B cell (primary cell): Measurements from ENCODE around the gene TAS1R1. TPM values are rescaled to one million over a fixed set of nuclear protein-coding genes. Genes with fewer than 3 reads are reported as not detected.
A peak's percentile ranks its signal among the peaks of the same experiment; 100 is the strongest.

Source experiments
- ATAC-seq: fragments of 200-7000 bp; cut with Tn5 transposase; one replicate; pipeline ENCODE4 v1.10.0; 2021; ENCODE audit warnings: low read depth, mild to moderate bottlenecking, moderate number of reproducible peaks, moderate library complexity
- CTCF ChIA-PET: fragments of 350-600 bp; sonication (Branson Sonifier 250); formaldehyde crosslinking; loops from one replicate; lab custom pipeline; 2021; ENCODE audit warnings: antibody characterized with exemption, inconsistent platforms; lab: Charles Lee
- POLR2A ChIA-PET: fragments of 350-600 bp; sonication (Branson Sonifier 250); formaldehyde crosslinking; loops from one replicate; lab custom pipeline; 2021; ENCODE audit warnings: antibody characterized with exemption; lab: Charles Lee
- DNase-seq: peaks from one replicate; pipeline ENCODE4 v3.0.0; 2013
- H2AFZ ChIP-seq: 2 replicates; pipeline ENCODE4 v1.6.1; 2012; ENCODE audit warnings: mild to moderate bottlenecking, low read depth, low read length; ENCODE audit not compliant: insufficient read depth, poor library complexity, severe bottlenecking
- H3K27ac ChIP-seq, 2 donors: 1 replicate in 1 of 2; 2 replicates in 1 of 2; pipeline ENCODE4 v1.5.1; 2012 to 2013; ENCODE audit warnings: low read length in 2 of 2, mild to moderate bottlenecking in 2 of 2, moderate library complexity in 1 of 2
- H3K27me3 ChIP-seq, 4 experiments: fragments of 200-600 bp in 1 of 4; sonication (generic) in 1 of 4; replicated peaks in 1 of 4; 1 replicate in 2 of 4; 2 replicates in 2 of 4; pipeline versions ENCODE4 v1.6.1 to v1.7.0; 2013 to 2016; ENCODE audit warnings: low read length in 3 of 4, mild to moderate bottlenecking in 2 of 4, mixed read lengths in 1 of 4, moderate library complexity in 1 of 4; ENCODE audit not compliant: insufficient read depth in 4 of 4, control insufficient read depth in 3 of 4; ENCODE audit errors: control extremely low read depth in 1 of 4
- H3K36me3 ChIP-seq, 2 experiments: replicated peaks in 1 of 2; 1 replicate in 1 of 2; 2 replicates in 1 of 2; pipeline versions ENCODE4 v1.6.1 to v1.7.1; 2013; ENCODE audit warnings: low read length in 1 of 2; ENCODE audit not compliant: insufficient read depth in 2 of 2, control insufficient read depth in 1 of 2; ENCODE audit errors: control extremely low read depth in 1 of 2, extremely low read depth in 1 of 2
- H3K4me1 ChIP-seq, 2 donors: fragments of 200-600 bp in 1 of 2; sonication (generic) in 1 of 2; 1 replicate in 1 of 2; 2 replicates in 1 of 2; pipeline versions ENCODE4 v1.5.1 to v1.6.1; 2013 to 2017; ENCODE audit warnings: low read length in 2 of 2; ENCODE audit not compliant: control insufficient read depth in 2 of 2, insufficient read depth in 2 of 2
- H3K4me2 ChIP-seq: replicated peaks from 2 replicates; pipeline ENCODE3; 2012; ENCODE audit warnings: mild to moderate bottlenecking, low read depth, low read length; ENCODE audit not compliant: poor library complexity, severe bottlenecking
- H3K4me3 ChIP-seq, 5 experiments: fragments of 200-600 bp in 1 of 5; sonication (generic) in 1 of 5; 1 replicate in 3 of 5; 2 replicates in 2 of 5; pipeline versions ENCODE4 v1.5.1 to v1.7.0; 2011 to 2016; ENCODE audit warnings: low read length in 4 of 5, mild to moderate bottlenecking in 4 of 5, low read depth in 2 of 5, control low read depth in 1 of 5, moderate library complexity in 1 of 5; ENCODE audit not compliant: insufficient read depth in 1 of 5; ENCODE audit errors: control extremely low read depth in 1 of 5, extremely low read depth in 1 of 5
- H3K79me2 ChIP-seq: fragments of 200-600 bp; sonication (generic); one replicate; pipeline ENCODE4 v1.6.0; 2016; ENCODE audit warnings: low read length; ENCODE audit not compliant: control insufficient read depth, insufficient read depth
- H3K9ac ChIP-seq: fragments of 200-600 bp; sonication (generic); 2 replicates; pipeline ENCODE4 v1.6.1; 2017; ENCODE audit warnings: mild to moderate bottlenecking, low read length, moderate library complexity
- H3K9me3 ChIP-seq, 3 donors: one replicate each; pipeline versions ENCODE4 v1.6.1 to v1.7.1; 2013; ENCODE audit warnings: low read length in 2 of 3; ENCODE audit not compliant: control insufficient read depth in 2 of 3, insufficient read depth in 1 of 3; ENCODE audit errors: control extremely low read depth in 1 of 3
- H4K20me1 ChIP-seq: 2 replicates; pipeline ENCODE4 v1.6.0; 2012; ENCODE audit warnings: mild to moderate bottlenecking, low read length; ENCODE audit not compliant: insufficient read depth, control insufficient read depth, poor library complexity, severe bottlenecking
- H3K27ac Mint-ChIP-seq: one replicate; pipeline ENCODE4 v1.8.0; 2021; ENCODE audit warnings: mixed read lengths
- H3K27me3 Mint-ChIP-seq: one replicate; pipeline ENCODE4 v1.8.0; 2021; ENCODE audit warnings: mixed read lengths
- H3K4me1 Mint-ChIP-seq: one replicate; pipeline ENCODE4 v1.8.0; 2021; ENCODE audit warnings: mixed read lengths
- H3K4me3 Mint-ChIP-seq: one replicate; pipeline ENCODE4 v1.8.0; 2021; ENCODE audit warnings: mixed read lengths
- H3K9me3 Mint-ChIP-seq: one replicate; pipeline ENCODE4 v1.8.0; 2022; ENCODE audit warnings: mixed read lengths; ENCODE audit not compliant: insufficient read depth
- EZH2 ChIP-seq: IDR thresholded peaks from 2 replicates; pipeline ENCODE4 v1.6.1; 2012; ENCODE audit warnings: borderline replicate concordance, low read depth, mild to moderate bottlenecking, moderate library complexity, low read length; ENCODE audit not compliant: insufficient read depth, poor library complexity, severe bottlenecking
- WGBS: methylation state at CpG from one replicate; pipeline ENCODE4 v1.1.5; 2013; ENCODE audit warnings: missing lambda C conversion rate; ENCODE audit not compliant: insufficient coverage; 5-methylcytosine and 5-hydroxymethylcytosine counted together
- intact Hi-C: fragments of 100-400 bp; cut with micrococcal nuclease; formaldehyde crosslinking; loops from one replicate; pipeline ENCODE4 v1.10.0; 2022
- polyA plus RNA-seq: library from polyadenylated mRNA; depleted of rRNA; stranded (reverse); fragments of >200 nt; gene quantifications from 2 replicates; pipeline ENCODE4 v1.2.3, GENCODE V29; 2012
- total RNA-seq, 2 donors: library from RNA; stranded (reverse); fragments of 120-200 nt in 1 of 2; gene quantifications; 1 replicate in 1 of 2; 2 replicates in 1 of 2; pipeline versions ENCODE4 v1.2.3 to v1.2.4, GENCODE V29; 2013 to 2022
- TF ChIP-seq, protein P1 (sequence below): fragments of 200-600 bp; IDR thresholded peaks from one replicate; pipeline ENCODE4 v1.8.0; 2022; ENCODE audit warnings: antibody characterized with exemption, mild to moderate bottlenecking

TAS1R1 gene
- total and polyA plus RNA-seq, 2 donors (not counting 1 experiment from before 2014, with no cell fraction given): 0.09 TPM; not detected in 1

DNA sequence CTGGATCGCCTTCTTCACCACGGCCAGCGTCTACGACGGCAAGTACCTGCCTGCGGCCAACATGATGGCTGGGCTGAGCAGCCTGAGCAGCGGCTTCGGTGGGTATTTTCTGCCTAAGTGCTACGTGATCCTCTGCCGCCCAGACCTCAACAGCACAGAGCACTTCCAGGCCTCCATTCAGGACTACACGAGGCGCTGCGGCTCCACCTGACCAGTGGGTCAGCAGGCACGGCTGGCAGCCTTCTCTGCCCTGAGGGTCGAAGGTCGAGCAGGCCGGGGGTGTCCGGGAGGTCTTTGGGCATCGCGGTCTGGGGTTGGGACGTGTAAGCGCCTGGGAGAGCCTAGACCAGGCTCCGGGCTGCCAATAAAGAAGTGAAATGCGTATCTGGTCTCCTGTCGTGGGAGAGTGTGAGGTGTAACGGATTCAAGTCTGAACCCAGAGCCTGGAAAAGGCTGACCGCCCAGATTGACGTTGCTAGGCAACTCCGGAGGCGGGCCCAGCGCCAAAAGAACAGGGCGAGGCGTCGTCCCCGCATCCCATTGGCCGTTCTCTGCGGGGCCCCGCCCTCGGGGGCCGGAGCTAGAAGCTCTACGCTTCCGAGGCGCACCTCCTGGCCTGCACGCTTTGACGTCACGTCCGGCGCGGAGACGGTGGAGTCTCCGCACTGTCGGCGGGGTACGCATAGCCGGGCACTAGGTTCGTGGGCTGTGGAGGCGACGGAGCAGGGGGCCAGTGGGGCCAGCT, 24.4 kb downstream of the TAS1R1 start, which contains the start of gene ZBTB48:
Gene ZBTB48, plus strand, starts transcription at position 621 of the 745 bp plus-strand sequence. CDS start 616 bp downstream, outside the sequence.
- H3K27ac Mint-ChIP-seq: peak within 1 kb of the TSS; percentile 98
- peak within 1 kb of the TSS; percentile 87 to 91 for H3K27ac ChIP-seq
- peak within 1 kb of the TSS; percentile 89 for H3K9ac ChIP-seq
- peaks cover 34% of the 10 kb centered on the region for H3K79me2 ChIP-seq
- peak; percentile 97 for DNase-seq
- CTCF ChIA-PET: interaction anchor here (0.5 to 1.5 kb wide), 4 partner anchors 22 to 67 kb away, joined by 3 to 9 read pairs (median 4); partner anchors contain the start of genes NOL9 and TAS1R1
- no peak for TF ChIP-seq EZH2
- TF ChIP-seq, protein P1, sequence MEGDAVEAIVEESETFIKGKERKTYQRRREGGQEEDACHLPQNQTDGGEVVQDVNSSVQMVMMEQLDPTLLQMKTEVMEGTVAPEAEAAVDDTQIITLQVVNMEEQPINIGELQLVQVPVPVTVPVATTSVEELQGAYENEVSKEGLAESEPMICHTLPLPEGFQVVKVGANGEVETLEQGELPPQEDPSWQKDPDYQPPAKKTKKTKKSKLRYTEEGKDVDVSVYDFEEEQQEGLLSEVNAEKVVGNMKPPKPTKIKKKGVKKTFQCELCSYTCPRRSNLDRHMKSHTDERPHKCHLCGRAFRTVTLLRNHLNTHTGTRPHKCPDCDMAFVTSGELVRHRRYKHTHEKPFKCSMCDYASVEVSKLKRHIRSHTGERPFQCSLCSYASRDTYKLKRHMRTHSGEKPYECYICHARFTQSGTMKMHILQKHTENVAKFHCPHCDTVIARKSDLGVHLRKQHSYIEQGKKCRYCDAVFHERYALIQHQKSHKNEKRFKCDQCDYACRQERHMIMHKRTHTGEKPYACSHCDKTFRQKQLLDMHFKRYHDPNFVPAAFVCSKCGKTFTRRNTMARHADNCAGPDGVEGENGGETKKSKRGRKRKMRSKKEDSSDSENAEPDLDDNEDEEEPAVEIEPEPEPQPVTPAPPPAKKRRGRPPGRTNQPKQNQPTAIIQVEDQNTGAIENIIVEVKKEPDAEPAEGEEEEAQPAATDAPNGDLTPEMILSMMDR: no peak
- H4K20me1 ChIP-seq: peaks cover 14% of the 10 kb centered on the region
- intact Hi-C loops: loop anchor here (1.0 kb wide), 4 partner anchors 22 to 46 kb away; partner anchors contain the start of genes NOL9 and PHF13
- ATAC-seq: peak; percentile 97
- peak within 1 kb of the TSS; percentile 30 to 91 (median 88) for H3K4me3 ChIP-seq
- peak within 1 kb of the TSS; percentile 88 for H3K4me2 ChIP-seq
- no peaks in the 10 kb centered on the region for H3K27me3 Mint-ChIP-seq
- POLR2A ChIA-PET: interaction anchor here (0.6 to 3.4 kb wide), 7 partner anchors 18 to 34 kb away, joined by 3 to 21 read pairs (median 6); partner anchors contain the start of genes KLHL21, NOL9, PHF13 and TAS1R1
- peaks cover 34% of the 10 kb centered on the region for H3K4me1 Mint-ChIP-seq
- no peaks in the 10 kb centered on the region for H3K27me3 ChIP-seq
- H2AFZ ChIP-seq: peak within 1 kb of the TSS; percentile 84
- H3K4me3 Mint-ChIP-seq: peak within 1 kb of the TSS; percentile 98
- no peaks in the 10 kb centered on the region for H3K9me3 Mint-ChIP-seq
- no peaks in the 10 kb centered on the region for H3K9me3 ChIP-seq
- peaks cover 0 to 2% of the 10 kb centered on the region in 2 experiments for H3K36me3 ChIP-seq
- 22% methylated on average over 58 of the region's 58 CpGs for WGBS
- peaks cover 20 to 32% of the 10 kb centered on the region in 2 donors for H3K4me1 ChIP-seq
